ENCODE data around the gene RSL1D1.

GRCh38 chr16:11877374-11877773 lies 26.0 kb upstream of the RSL1D1 start:
- TF ChIP-seq CTCF (IDR thresholded peaks at IDR 0.05) (no peak), POLR2AphosphoS5 (IDR thresholded peaks at IDR 0.05; ENCODE audit: low read depth, low read length) (no peak)
